HEK293 (cell line): ENCODE results near the gene TAF12.

Source experiments
- GLIS2 ChIP-seq: fragments of 450-650 bp; formaldehyde crosslinking; IDR thresholded peaks from 2 replicates; pipeline ENCODE4 v1.5.1; 2016; ENCODE audit warnings: missing biosample characterization, missing genetic modification characterization
- HOXC10 ChIP-seq: sonication (generic); formaldehyde crosslinking; IDR thresholded peaks from 2 replicates; pipeline ENCODE4 v1.8.1; 2023; ENCODE audit warnings: mild to moderate bottlenecking, missing genetic modification reagents
- KLF7 ChIP-seq: fragments of 450-650 bp; formaldehyde crosslinking; IDR thresholded peaks from 2 replicates; pipeline ENCODE4 v1.5.1; 2016; ENCODE audit warnings: missing biosample characterization, missing genetic modification characterization, borderline replicate concordance
- OSR2 ChIP-seq: fragments of 450-650 bp; formaldehyde crosslinking; IDR thresholded peaks from 2 replicates; pipeline ENCODE4 v1.5.1; 2016; ENCODE audit warnings: missing biosample characterization, missing genetic modification characterization
- PRDM1 ChIP-seq: fragments of 450-650 bp; formaldehyde crosslinking; IDR thresholded peaks from 2 replicates; pipeline ENCODE4; 2016; ENCODE audit warnings: missing biosample characterization, missing genetic modification characterization
- PRDM10 ChIP-seq: fragments of 450-650 bp; formaldehyde crosslinking; IDR thresholded peaks from 2 replicates; pipeline ENCODE4 v1.5.1; 2016; ENCODE audit warnings: missing biosample characterization, missing genetic modification characterization
- SP2 ChIP-seq: fragments of 450-650 bp; formaldehyde crosslinking; IDR thresholded peaks from 2 replicates; pipeline ENCODE4 v1.5.1; 2016; ENCODE audit warnings: missing biosample characterization, missing genetic modification characterization
- TCF7L2 ChIP-seq: IDR thresholded peaks from 2 replicates; pipeline ENCODE4 v1.6.1; 2011; ENCODE audit warnings: low read depth, mild to moderate bottlenecking, inconsistent platforms, low read length, moderate library complexity, borderline replicate concordance
- TRIM28 ChIP-seq: IDR thresholded peaks from 2 replicates; pipeline ENCODE4 v1.6.1; 2011; ENCODE audit warnings: low read length, control low read depth, borderline replicate concordance
- YY1 ChIP-seq: fragments of 450-650 bp; formaldehyde crosslinking; IDR thresholded peaks from 2 replicates; pipeline ENCODE4 v1.5.1; 2018; ENCODE audit warnings: missing biosample characterization, missing genetic modification characterization
- ZBTB7A ChIP-seq: fragments of 450-650 bp; formaldehyde crosslinking; IDR thresholded peaks from 2 replicates; pipeline ENCODE4 v1.5.1; 2016; ENCODE audit warnings: low read depth, missing biosample characterization, missing genetic modification characterization
- ZBTB8A ChIP-seq: fragments of 450-650 bp; formaldehyde crosslinking; IDR thresholded peaks from 2 replicates; pipeline ENCODE4 v1.5.1; 2016; ENCODE audit warnings: missing biosample characterization, missing genetic modification characterization
- ZFP37 ChIP-seq: fragments of 450-650 bp; formaldehyde crosslinking; IDR thresholded peaks from 2 replicates; pipeline ENCODE4 v1.5.1; 2016; ENCODE audit warnings: missing biosample characterization, missing genetic modification characterization
- ZIC2 ChIP-seq: fragments of 450-650 bp; formaldehyde crosslinking; IDR thresholded peaks from 2 replicates; pipeline ENCODE4 v1.5.1; 2016; ENCODE audit warnings: missing biosample characterization, missing genetic modification characterization
- ZNF114 ChIP-seq: fragments of 450-650 bp; formaldehyde crosslinking; IDR thresholded peaks from 2 replicates; pipeline ENCODE4 v1.5.0; 2017; ENCODE audit warnings: missing biosample characterization, missing genetic modification characterization
- ZNF140 ChIP-seq: fragments of 450-650 bp; formaldehyde crosslinking; IDR thresholded peaks from 2 replicates; pipeline ENCODE4 v1.5.1; 2016; ENCODE audit warnings: missing biosample characterization, missing genetic modification characterization
- ZNF239 ChIP-seq: fragments of 450-650 bp; formaldehyde crosslinking; IDR thresholded peaks from 2 replicates; pipeline ENCODE4 v1.5.1; 2016; ENCODE audit warnings: missing biosample characterization, missing genetic modification characterization
- ZNF335 ChIP-seq: fragments of 450-650 bp; formaldehyde crosslinking; conservative IDR thresholded peaks from 2 replicates; pipeline ENCODE4 v1.5.1; 2016; ENCODE audit warnings: missing biosample characterization, missing genetic modification characterization
- ZNF366 ChIP-seq: fragments of 450-650 bp; formaldehyde crosslinking; conservative IDR thresholded peaks from 2 replicates; pipeline ENCODE4 v1.5.1; 2016; ENCODE audit warnings: missing biosample characterization, missing genetic modification characterization
- ZNF473 ChIP-seq: fragments of 450-650 bp; formaldehyde crosslinking; IDR thresholded peaks from 2 replicates; pipeline ENCODE4 v1.5.1; 2017; ENCODE audit warnings: missing biosample characterization, missing genetic modification characterization
- ZNF501 ChIP-seq: fragments of 450-650 bp; formaldehyde crosslinking; IDR thresholded peaks from 2 replicates; pipeline ENCODE4 v1.5.1; 2016; ENCODE audit warnings: missing biosample characterization, missing genetic modification characterization
- ZNF530 ChIP-seq: fragments of 450-650 bp; formaldehyde crosslinking; IDR thresholded peaks from 2 replicates; pipeline ENCODE4 v1.5.1; 2016; ENCODE audit warnings: low read depth, missing biosample characterization, missing genetic modification characterization
- ZNF600 ChIP-seq: fragments of 450-650 bp; formaldehyde crosslinking; IDR thresholded peaks from 2 replicates; pipeline ENCODE4 v1.5.1; 2016; ENCODE audit warnings: missing biosample characterization, missing genetic modification characterization
- ZNF654 ChIP-seq: fragments of 450-650 bp; formaldehyde crosslinking; IDR thresholded peaks from 2 replicates; pipeline ENCODE4 v1.5.1; 2016; ENCODE audit warnings: low read depth, missing biosample characterization, missing genetic modification characterization
- ZNF664 ChIP-seq: fragments of 450-650 bp; formaldehyde crosslinking; IDR thresholded peaks from 2 replicates; pipeline ENCODE4 v1.5.1; 2016; ENCODE audit warnings: missing biosample characterization, missing genetic modification characterization
- ZNF670 ChIP-seq: fragments of 450-650 bp; formaldehyde crosslinking; IDR thresholded peaks from 2 replicates; pipeline ENCODE4 v1.5.1; 2016; ENCODE audit warnings: missing biosample characterization, missing genetic modification characterization, low read depth
- ZNF677 ChIP-seq: fragments of 450-650 bp; IDR thresholded peaks from 2 replicates; pipeline ENCODE4 v1.5.0; 2018; ENCODE audit warnings: missing biosample characterization, mild to moderate bottlenecking, missing genetic modification characterization, moderate library complexity
- ZNF777 ChIP-seq: fragments of 450-650 bp; formaldehyde crosslinking; IDR thresholded peaks from 2 replicates; pipeline ENCODE4 v1.5.1; 2017; ENCODE audit warnings: missing biosample characterization, missing genetic modification characterization, borderline replicate concordance
- ZSCAN23 ChIP-seq: fragments of 450-650 bp; formaldehyde crosslinking; IDR thresholded peaks from 2 replicates; pipeline ENCODE4 v1.5.1; 2016; ENCODE audit warnings: missing biosample characterization, missing genetic modification characterization
- ZSCAN4 ChIP-seq: fragments of 450-650 bp; formaldehyde crosslinking; IDR thresholded peaks from 2 replicates; pipeline ENCODE4 v1.5.1; 2017; ENCODE audit warnings: missing biosample characterization, missing genetic modification characterization
- ZXDB ChIP-seq: fragments of 450-650 bp; formaldehyde crosslinking; IDR thresholded peaks from 2 replicates; pipeline ENCODE4 v1.5.1; 2016; ENCODE audit warnings: missing biosample characterization, missing genetic modification characterization
- TF ChIP-seq, protein P1 (sequence below): fragments of 450-650 bp; formaldehyde crosslinking; IDR thresholded peaks from 2 replicates; pipeline ENCODE4 v1.5.1; 2016; ENCODE audit warnings: missing biosample characterization, missing genetic modification characterization, borderline replicate concordance

TAF12 gene

GRCh38 chr1:28668956-28669723, 26.3 kb upstream of the TAF12 start (continued):
- TF ChIP-seq ZNF114 (tag by site-specific recombination) = no peak
- TF ChIP-seq, protein P1, sequence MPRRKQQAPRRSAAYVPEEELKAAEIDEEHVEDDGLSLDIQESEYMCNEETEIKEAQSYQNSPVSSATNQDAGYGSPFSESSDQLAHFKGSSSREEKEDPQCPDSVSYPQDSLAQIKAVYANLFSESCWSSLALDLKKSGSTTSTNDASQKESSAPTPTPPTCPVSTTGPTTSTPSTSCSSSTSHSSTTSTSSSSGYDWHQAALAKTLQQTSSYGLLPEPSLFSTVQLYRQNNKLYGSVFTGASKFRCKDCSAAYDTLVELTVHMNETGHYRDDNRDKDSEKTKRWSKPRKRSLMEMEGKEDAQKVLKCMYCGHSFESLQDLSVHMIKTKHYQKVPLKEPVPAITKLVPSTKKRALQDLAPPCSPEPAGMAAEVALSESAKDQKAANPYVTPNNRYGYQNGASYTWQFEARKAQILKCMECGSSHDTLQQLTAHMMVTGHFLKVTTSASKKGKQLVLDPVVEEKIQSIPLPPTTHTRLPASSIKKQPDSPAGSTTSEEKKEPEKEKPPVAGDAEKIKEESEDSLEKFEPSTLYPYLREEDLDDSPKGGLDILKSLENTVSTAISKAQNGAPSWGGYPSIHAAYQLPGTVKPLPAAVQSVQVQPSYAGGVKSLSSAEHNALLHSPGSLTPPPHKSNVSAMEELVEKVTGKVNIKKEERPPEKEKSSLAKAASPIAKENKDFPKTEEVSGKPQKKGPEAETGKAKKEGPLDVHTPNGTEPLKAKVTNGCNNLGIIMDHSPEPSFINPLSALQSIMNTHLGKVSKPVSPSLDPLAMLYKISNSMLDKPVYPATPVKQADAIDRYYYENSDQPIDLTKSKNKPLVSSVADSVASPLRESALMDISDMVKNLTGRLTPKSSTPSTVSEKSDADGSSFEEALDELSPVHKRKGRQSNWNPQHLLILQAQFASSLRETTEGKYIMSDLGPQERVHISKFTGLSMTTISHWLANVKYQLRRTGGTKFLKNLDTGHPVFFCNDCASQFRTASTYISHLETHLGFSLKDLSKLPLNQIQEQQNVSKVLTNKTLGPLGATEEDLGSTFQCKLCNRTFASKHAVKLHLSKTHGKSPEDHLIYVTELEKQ (tag by site-specific recombination) = no peak
- TF ChIP-seq ZNF777 (tag by site-specific recombination) = no peak
- no peak for TF ChIP-seq ZNF677
- TF ChIP-seq ZNF654 = no peak
- TF ChIP-seq GLIS2 (tag by site-specific recombination) = peak; percentile 83
- TF ChIP-seq ZXDB (tag by site-specific recombination) = 0 out of 2 replicates have a peak, but pooled peaks have one; percentile 18
- TF ChIP-seq ZNF530 = no peak
- TF ChIP-seq ZNF664 = no peak
- TF ChIP-seq ZNF335 (tag by site-specific recombination) = peak; percentile 94
- TF ChIP-seq OSR2 (tag by site-specific recombination) = no peak
- TF ChIP-seq SP2 = peak; percentile 34; the same call in 1 of the 2 replicates
- TF ChIP-seq KLF7 (tag by site-specific recombination) = no peak
- peak; percentile 72 for TF ChIP-seq PRDM10 (tag by site-specific recombination)
- no peak for TF ChIP-seq ZNF600 (tag by site-specific recombination)
- no peak for TF ChIP-seq HOXC10 (CRISPR knock-in tag)
- TF ChIP-seq ZNF473 = no peak
- 0 out of 2 replicates have a peak, but pooled peaks have one; percentile 29 for TF ChIP-seq ZNF501 (tag by site-specific recombination)
- TF ChIP-seq ZIC2 (tag by site-specific recombination) = peak; percentile 47
- TF ChIP-seq YY1 (tag by site-specific recombination) = 0 out of 2 replicates have a peak, but pooled peaks have one; percentile 16
- no peak for TF ChIP-seq ZNF140 (tag by site-specific recombination)
- no peak for TF ChIP-seq ZNF366 (tag by site-specific recombination)
- no peak for TF ChIP-seq TCF7L2
- no peak for TF ChIP-seq TRIM28
- no peak for TF ChIP-seq PRDM1 (tag by site-specific recombination)
- TF ChIP-seq ZFP37 = no peak
- peak; percentile 57 for TF ChIP-seq ZBTB8A (tag by site-specific recombination)
- TF ChIP-seq ZBTB7A (tag by site-specific recombination) = no peak
- no peak for TF ChIP-seq ZNF670
- no peak for TF ChIP-seq ZNF239 (tag by site-specific recombination)
- no peak for TF ChIP-seq ZSCAN23 (tag by site-specific recombination)
- no peak for TF ChIP-seq ZSCAN4 (tag by site-specific recombination)
